ENCODE results near the gene LTF.
"Not testable (repeated sequence)": the region's sequence is repeated elsewhere in the genome, so short reads cannot be mapped to it uniquely, and the experiment has no call there.

The LTF gene

DNA sequence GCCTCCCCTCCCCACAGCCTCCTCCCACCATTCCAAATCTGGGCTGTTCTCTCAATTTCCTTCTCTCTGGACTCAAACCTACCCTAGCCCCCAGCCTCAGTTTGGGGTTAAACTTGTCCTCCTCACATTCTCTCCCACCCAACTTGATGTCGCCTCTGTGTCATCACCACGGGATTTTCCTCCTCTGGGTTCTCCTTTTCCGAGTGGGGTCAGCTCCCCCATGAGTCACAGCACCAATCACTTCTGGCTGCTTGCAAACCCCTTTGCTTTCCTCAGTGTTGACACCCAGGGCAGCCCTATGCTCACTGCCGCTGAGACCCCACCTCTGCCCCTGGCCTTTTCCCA lies 58.3 kb downstream of the LTF start:
- H3K36me3 ChIP-seq (ENCODE audit: low read depth): no peaks in the 10 kb centered on the region
- no peak overlapping the region for H3K27ac ChIP-seq (ENCODE audit: poor library complexity, severe bottlenecking)
- no peak for DNase-seq (ENCODE audit: low spot score)
- no peak overlapping the region for H3K4me3 ChIP-seq (ENCODE audit: severe bottlenecking)
- TF ChIP-seq, protein P1, sequence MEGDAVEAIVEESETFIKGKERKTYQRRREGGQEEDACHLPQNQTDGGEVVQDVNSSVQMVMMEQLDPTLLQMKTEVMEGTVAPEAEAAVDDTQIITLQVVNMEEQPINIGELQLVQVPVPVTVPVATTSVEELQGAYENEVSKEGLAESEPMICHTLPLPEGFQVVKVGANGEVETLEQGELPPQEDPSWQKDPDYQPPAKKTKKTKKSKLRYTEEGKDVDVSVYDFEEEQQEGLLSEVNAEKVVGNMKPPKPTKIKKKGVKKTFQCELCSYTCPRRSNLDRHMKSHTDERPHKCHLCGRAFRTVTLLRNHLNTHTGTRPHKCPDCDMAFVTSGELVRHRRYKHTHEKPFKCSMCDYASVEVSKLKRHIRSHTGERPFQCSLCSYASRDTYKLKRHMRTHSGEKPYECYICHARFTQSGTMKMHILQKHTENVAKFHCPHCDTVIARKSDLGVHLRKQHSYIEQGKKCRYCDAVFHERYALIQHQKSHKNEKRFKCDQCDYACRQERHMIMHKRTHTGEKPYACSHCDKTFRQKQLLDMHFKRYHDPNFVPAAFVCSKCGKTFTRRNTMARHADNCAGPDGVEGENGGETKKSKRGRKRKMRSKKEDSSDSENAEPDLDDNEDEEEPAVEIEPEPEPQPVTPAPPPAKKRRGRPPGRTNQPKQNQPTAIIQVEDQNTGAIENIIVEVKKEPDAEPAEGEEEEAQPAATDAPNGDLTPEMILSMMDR (IDR thresholded peaks at IDR 0.05; ENCODE audit: poor library complexity, severe bottlenecking): no peak
- H3K9me3 ChIP-seq (ENCODE audit: severe bottlenecking): no peaks in the 10 kb centered on the region
- peaks cover 10% of the 10 kb centered on the region for H3K4me1 ChIP-seq (ENCODE audit: insufficient read depth, poor library complexity, severe bottlenecking)
- no peak for ATAC-seq (ENCODE audit: low read depth)
- no peaks in the 10 kb centered on the region for H3K27me3 ChIP-seq (ENCODE audit: insufficient read depth, poor library complexity, severe bottlenecking)

DNA sequence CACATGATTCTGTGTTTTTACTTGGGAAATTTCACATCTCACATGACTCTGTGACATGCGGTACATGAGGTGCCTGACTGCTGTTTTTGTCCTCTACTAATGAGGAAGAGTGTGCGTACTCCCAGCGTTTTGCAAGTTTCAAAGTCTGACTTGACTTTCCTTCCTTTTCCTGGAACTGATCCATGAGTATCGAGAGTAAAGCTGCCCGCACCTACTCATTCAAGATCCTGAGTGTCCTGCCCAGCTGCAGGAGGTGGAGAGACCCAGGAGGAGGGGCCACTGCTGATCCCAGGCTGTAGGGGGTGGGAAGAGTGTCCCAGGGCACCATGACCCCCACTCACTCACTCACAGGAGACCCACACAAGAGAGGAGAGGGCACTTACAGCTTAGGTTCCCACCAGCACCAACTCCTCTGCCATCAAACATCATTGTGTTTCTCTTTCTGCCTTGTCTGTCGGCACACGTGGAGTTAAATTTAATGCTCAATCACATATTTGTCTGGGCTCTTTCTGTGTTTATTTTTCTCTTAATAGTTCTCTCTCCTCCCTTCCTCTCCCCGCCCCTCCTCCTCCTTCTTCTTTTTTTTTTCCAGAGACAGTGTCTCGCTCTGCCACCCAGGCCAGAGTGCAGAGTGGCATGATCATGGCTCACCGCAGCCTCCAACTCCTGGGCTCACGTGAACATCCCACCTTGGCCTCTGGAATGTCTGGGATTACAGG lies 59.2 kb downstream of the LTF start:
- H3K27ac ChIP-seq (ENCODE audit: poor library complexity, severe bottlenecking): no peak overlapping the region
- peaks cover 10% of the 10 kb centered on the region for H3K4me1 ChIP-seq (ENCODE audit: insufficient read depth, poor library complexity, severe bottlenecking)
- no peak for DNase-seq (ENCODE audit: low spot score)

GRCh38 chr3:46402902-46403301 lies 61.8 kb downstream of the LTF start:
- H3K9me3 ChIP-seq (ENCODE audit: severe bottlenecking); H3K36me3 ChIP-seq (ENCODE audit: low read depth); H3K27me3 ChIP-seq (ENCODE audit: insufficient read depth, poor library complexity, severe bottlenecking); H3K27ac ChIP-seq (ENCODE audit: poor library complexity, severe bottlenecking); DNase-seq (ENCODE audit: low spot score); H3K4me3 ChIP-seq (ENCODE audit: severe bottlenecking); ATAC-seq (ENCODE audit: low read depth): not testable (repeated sequence)
- H3K4me1 ChIP-seq (ENCODE audit: insufficient read depth, poor library complexity, severe bottlenecking): peaks cover 10% of the 10 kb centered on the region

More for the DNA sequence above, 59.2 kb downstream of the LTF start:
- Histone ChIP-seq H3K27me3 (ENCODE audit: insufficient read depth, poor library complexity, severe bottlenecking) (no peaks in the 10 kb centered on the region), H3K4me3 (ENCODE audit: severe bottlenecking) (no peak overlapping the region), H3K9me3 (ENCODE audit: severe bottlenecking) (no peaks in the 10 kb centered on the region), H3K36me3 (ENCODE audit: low read depth) (no peaks in the 10 kb centered on the region)
- TF ChIP-seq, protein P1 (IDR thresholded peaks at IDR 0.05; ENCODE audit: poor library complexity, severe bottlenecking): no peak
- ATAC-seq (ENCODE audit: low read depth): no peak; the same call in 2 of the 3 replicates

GRCh38 chr3:46401579-46401978 lies 63.1 kb downstream of the LTF start:
- DNase-seq (ENCODE audit: low spot score) (no peak), ATAC-seq (ENCODE audit: low read depth) (no peak)
- no peaks in the 10 kb centered on the region for H3K9me3 ChIP-seq (ENCODE audit: severe bottlenecking)
- no peaks in the 10 kb centered on the region for H3K36me3 ChIP-seq (ENCODE audit: low read depth)
- no peaks in the 10 kb centered on the region for H3K27me3 ChIP-seq (ENCODE audit: insufficient read depth, poor library complexity, severe bottlenecking)
- no peak overlapping the region for H3K27ac ChIP-seq (ENCODE audit: poor library complexity, severe bottlenecking)
- TF ChIP-seq, protein P1 (IDR thresholded peaks at IDR 0.05; ENCODE audit: poor library complexity, severe bottlenecking): no peak
- H3K4me3 ChIP-seq (ENCODE audit: severe bottlenecking): no peak overlapping the region
- H3K4me1 ChIP-seq (ENCODE audit: insufficient read depth, poor library complexity, severe bottlenecking): no peaks in the 10 kb centered on the region

GRCh38 chr3:46400846-46401245 lies 63.9 kb downstream of the LTF start:
- H3K4me1 ChIP-seq (ENCODE audit: insufficient read depth, poor library complexity, severe bottlenecking): no peaks in the 10 kb centered on the region
- no peaks in the 10 kb centered on the region for H3K27me3 ChIP-seq (ENCODE audit: insufficient read depth, poor library complexity, severe bottlenecking)
- H3K27ac ChIP-seq (ENCODE audit: poor library complexity, severe bottlenecking): no peak overlapping the region
- H3K4me3 ChIP-seq (ENCODE audit: severe bottlenecking): no peak overlapping the region
- DNase-seq (ENCODE audit: low spot score): no peak
- H3K36me3 ChIP-seq (ENCODE audit: low read depth): no peaks in the 10 kb centered on the region
- no peaks in the 10 kb centered on the region for H3K9me3 ChIP-seq (ENCODE audit: severe bottlenecking)
- no peak for ATAC-seq (ENCODE audit: low read depth)
- TF ChIP-seq, protein P1 (IDR thresholded peaks at IDR 0.05; ENCODE audit: poor library complexity, severe bottlenecking): no peak

Measured in RWPE2 (cell line).